Endothelial cell of umbilical vein (primary cell): Measurements from ENCODE around the gene TRIM7. TPM values are rescaled to one million over a fixed set of nuclear protein-coding genes. Genes with fewer than 3 reads are reported as not detected.

Experiments used
- BruUV-seq: library from RNA; stranded (reverse); fragments of 400-500 nt; replicated peaks from 2 replicates; lab custom pipeline; 2021; lab: Mats Ljungman, UMichigan
- CTCF ChIA-PET: fragments of 300-600, 350-600 bp; sonication (Branson Sonifier 250); formaldehyde crosslinking; loops from one replicate; lab custom pipeline; 2021; ENCODE audit warnings: antibody characterized with exemption, inconsistent platforms; lab: Charles Lee
- POLR2A ChIA-PET: fragments of 300-600, 350-600 bp; sonication (Branson Sonifier 250); formaldehyde crosslinking; loops from one replicate; lab custom pipeline; 2021; ENCODE audit warnings: antibody characterized with exemption, inconsistent platforms; lab: Charles Lee
- DNase-seq: peaks from one replicate; pipeline ENCODE4 v3.0.0-alpha.2; 2011; ENCODE audit warnings: low read depth, low spot score
- FAIRE-seq: peaks from 2 replicates; lab custom pipeline; 2011; peaks lifted over from hg19 to GRCh38; lab: Jason Lieb, UNC
- H2AFZ ChIP-seq: 2 replicates; pipeline ENCODE4 v1.6.0; 2012; ENCODE audit warnings: low read depth, low read length, control low read depth, inconsistent platforms
- H3K27ac ChIP-seq: 2 replicates; pipeline ENCODE4 v1.5.1; 2011; ENCODE audit warnings: low read depth, mild to moderate bottlenecking, control low read depth, low read length, moderate library complexity; ENCODE audit not compliant: insufficient read depth
- H3K27me3 ChIP-seq, 2 experiments: 2 replicates each; pipeline versions ENCODE4 v1.6.0 to v1.6.1; 2011; ENCODE audit warnings: low read length in 2 of 2, mixed read lengths in 1 of 2; ENCODE audit not compliant: control insufficient read depth in 2 of 2, insufficient read depth in 2 of 2
- H3K36me3 ChIP-seq, 2 experiments: 2 replicates in 1 of 2; 3 replicates in 1 of 2; pipeline ENCODE4 v1.5.1; 2011; ENCODE audit warnings: low read length in 2 of 2, mild to moderate bottlenecking in 1 of 2, moderate library complexity in 1 of 2; ENCODE audit not compliant: control insufficient read depth in 2 of 2, insufficient read depth in 2 of 2; ENCODE audit errors: extremely low read depth in 1 of 2
- H3K4me1 ChIP-seq: 3 replicates; pipeline ENCODE4 v1.5.1; 2011; ENCODE audit warnings: mild to moderate bottlenecking, low read length; ENCODE audit not compliant: control insufficient read depth, insufficient read depth; ENCODE audit errors: extremely low read depth
- H3K4me2 ChIP-seq: 2 replicates; pipeline ENCODE4 v1.6.1; 2011; ENCODE audit warnings: low read length, control low read depth, mixed read lengths; ENCODE audit not compliant: insufficient read depth
- H3K4me3 ChIP-seq, 3 experiments: fragments of 200-600 bp in 1 of 3; sonication (generic), shearing (Covaris generic) in 1 of 3; replicated peaks in 1 of 3; 2 replicates each; pipeline ENCODE4 v1.5.1; 2011 to 2016; ENCODE audit warnings: control low read depth in 3 of 3, low read length in 3 of 3, mild to moderate bottlenecking in 2 of 3, inconsistent platforms in 1 of 3, low read depth in 1 of 3, moderate library complexity in 1 of 3; ENCODE audit not compliant: insufficient read depth in 1 of 3
- H3K79me2 ChIP-seq: 2 replicates; pipeline ENCODE4 v1.6.0; 2012; ENCODE audit warnings: low read length, inconsistent platforms; ENCODE audit not compliant: control insufficient read depth, insufficient read depth
- H3K9ac ChIP-seq: replicated peaks from 2 replicates; pipeline ENCODE3; 2011; ENCODE audit warnings: low read length, control low read depth; ENCODE audit not compliant: insufficient read depth; ENCODE audit errors: extremely low read depth
- H3K9me1 ChIP-seq: replicated peaks from 3 replicates; pipeline ENCODE4 v1.6.0; 2011; ENCODE audit warnings: mild to moderate bottlenecking, low read length; ENCODE audit not compliant: control insufficient read depth, insufficient read depth; ENCODE audit errors: extremely low read depth
- H3K9me3 ChIP-seq: replicated peaks from 2 replicates; pipeline ENCODE4 v1.5.1; 2012; ENCODE audit warnings: low read length, inconsistent platforms; ENCODE audit not compliant: control insufficient read depth, insufficient read depth
- H4K20me1 ChIP-seq: replicated peaks from 2 replicates; pipeline ENCODE3; 2011; ENCODE audit warnings: mild to moderate bottlenecking, low read length; ENCODE audit not compliant: control insufficient read depth, insufficient read depth; ENCODE audit errors: extremely low read depth
- CTCF ChIP-seq, 2 donors: IDR thresholded peaks; 1 replicate in 1 of 2; 2 replicates in 1 of 2; pipeline ENCODE4 v1.5.1; 2011; ENCODE audit warnings: low read length in 2 of 2, mild to moderate bottlenecking in 2 of 2, moderate library complexity in 2 of 2, control low read depth in 1 of 2, inconsistent platforms in 1 of 2, low read depth in 1 of 2; ENCODE audit not compliant: insufficient read depth in 1 of 2; ENCODE audit errors: extremely low read depth in 1 of 2
- EZH2 ChIP-seq: IDR thresholded peaks from 2 replicates; pipeline ENCODE4 v1.6.1; 2012; ENCODE audit warnings: borderline replicate concordance, low read depth, mild to moderate bottlenecking, moderate library complexity, low read length, inconsistent platforms; ENCODE audit not compliant: severe bottlenecking
- FOS ChIP-seq: IDR thresholded peaks from 2 replicates; pipeline ENCODE4 v1.6.1; 2011; ENCODE audit warnings: mild to moderate bottlenecking, low read length, moderate library complexity, borderline replicate concordance; ENCODE audit not compliant: insufficient read depth
- GATA2 ChIP-seq: IDR thresholded peaks from 2 replicates; pipeline ENCODE4 v1.7.0; 2011; ENCODE audit warnings: low read depth, mild to moderate bottlenecking, moderate library complexity, mixed read lengths, low read length; ENCODE audit not compliant: insufficient read length, insufficient read depth
- JUN ChIP-seq: IDR thresholded peaks from 2 replicates; pipeline ENCODE4 v1.6.1; 2011; ENCODE audit warnings: borderline replicate concordance, low read depth; ENCODE audit not compliant: insufficient read length, insufficient read depth
- MAX ChIP-seq: IDR thresholded peaks from 2 replicates; pipeline ENCODE4 v1.6.1; 2011; ENCODE audit not compliant: insufficient read depth, insufficient read length
- MYC ChIP-seq: IDR thresholded peaks from one replicate; pipeline ENCODE4 v1.6.1; 2011; ENCODE audit warnings: mild to moderate bottlenecking, low read depth, low read length
- POLR2A ChIP-seq: IDR thresholded peaks from 2 replicates; pipeline ENCODE4 v1.6.1; 2012; ENCODE audit warnings: low read depth, mild to moderate bottlenecking, control low read depth, low read length
- POLR2AphosphoS5 ChIP-seq: IDR thresholded peaks from 2 replicates; pipeline ENCODE4 v1.6.1; 2012; ENCODE audit warnings: low read depth, mild to moderate bottlenecking, control low read depth, low read length, moderate library complexity; ENCODE audit not compliant: insufficient read depth
- dilution Hi-C: fragments of 300-500 bp; cut with MboI; formaldehyde crosslinking; loops from one replicate; pipeline ENCODE4 v1.15.0; 2019; ENCODE audit warnings: low sequenced_read_pairs; ENCODE audit not compliant: extremely low pct_ligation_motif_present
- intact Hi-C: fragments of 100-400 bp; cut with micrococcal nuclease; formaldehyde crosslinking; loops from one replicate; pipeline ENCODE4 v1.10.0; 2022
- polyA plus RNA-seq, 4 experiments: library from polyadenylated mRNA; depleted of rRNA in 3 of 4; stranded (reverse) in 3 of 4; unstranded in 1 of 4; fragments of >200 nt; gene quantifications; 2 replicates each; pipeline versions ENCODE4 v1.2.1 to v1.2.3, GENCODE V29; 2011 to 2012; ENCODE audit warnings: missing spikeins in 1 of 4
- total RNA-seq: library from RNA; stranded (reverse); gene quantifications from 2 replicates; pipeline ENCODE4 v1.2.3, GENCODE V29; 2021

TRIM7 gene
- total and polyA plus RNA-seq, 2 donors (not counting 3 experiments of a cell fraction or from before 2014, with no cell fraction given) = 2.7 to 3.4 TPM

GRCh38 chr5:181193656-181194055, 11.3 kb downstream of the TRIM7 start:
- dilution Hi-C loops = no loop called here
- Histone ChIP-seq H2AFZ (no peak overlapping the region), H3K4me1 (peaks cover 18% of the 10 kb centered on the region), H3K79me2 (no peaks in the 10 kb centered on the region), H3K9me1 (no peaks in the 10 kb centered on the region), H3K9ac (no peak overlapping the region), H3K4me3 (no peak overlapping the region), H3K27ac (no peak overlapping the region), H3K4me2 (no peak overlapping the region), H3K36me3 (no peaks in the 10 kb centered on the region), H3K9me3 (no peaks in the 10 kb centered on the region), H4K20me1 (no peaks in the 10 kb centered on the region), H3K27me3 (no peaks in the 10 kb centered on the region)
- intact Hi-C loops = no loop called here
- CTCF ChIA-PET = interaction anchor here (10.2 kb wide), 1 partner anchor 11 kb away, joined by 95 read pairs; the partner anchor contains the start of gene TRIM7
- TF ChIP-seq GATA2 (no peak), MAX (no peak), MYC (no peak), FOS (no peak), EZH2 (no peak), CTCF (IDR thresholded peaks at IDR 0.05; ENCODE audit: extremely low read depth in 1 of 2, insufficient read depth in 1 of 2, low read depth in 1 of 2, low read length in 2 of 2) (no peak), POLR2A (no peak), POLR2AphosphoS5 (no peak), JUN (no peak)
- DNase-seq = no peak
- POLR2A ChIA-PET = no interaction called here
- no peak for FAIRE-seq
- BruUV-seq = no TSS peak
